Measurements from ENCODE around the gene NCOA3.

GRCh38 chr20:47680804-47681529, 179.3 kb downstream of the NCOA3 start:
- TF ChIP-seq CTCF (IDR thresholded peaks at IDR 0.05 in 2 of 3, conservative IDR thresholded peaks at IDR 0.05 in 1 of 3; ENCODE audit: borderline replicate concordance in 1 of 3, insufficient read depth in 1 of 3, low read depth in 2 of 3, low read length in 2 of 3) (no peak), EZH2 (IDR thresholded peaks at IDR 0.05) (no peak), SP1 (IDR thresholded peaks at IDR 0.05; ENCODE audit: low read depth) (no peak), YY1 (IDR thresholded peaks at IDR 0.05; ENCODE audit: extremely low read depth, insufficient replicate concordance, low read depth, low read length) (no peak)

All from HCT116 (cell line).